HG03108 (cell line): ENCODE measurements around the gene GLS.
A peak's percentile ranks its signal among the peaks of the same experiment; 100 is the strongest.
"Not testable (repeated sequence)": the region's sequence is repeated elsewhere in the genome, so short reads cannot be mapped to it uniquely, and the experiment has no call there.

ENCODE experiments used
- ATAC-seq: cut with Tn5 transposase; IDR thresholded peaks from one replicate; pipeline ENCODE4 v1.9.1; 2021; ENCODE audit warnings: moderate library complexity; ENCODE audit not compliant: unreplicated experiment

The GLS gene

DNA sequence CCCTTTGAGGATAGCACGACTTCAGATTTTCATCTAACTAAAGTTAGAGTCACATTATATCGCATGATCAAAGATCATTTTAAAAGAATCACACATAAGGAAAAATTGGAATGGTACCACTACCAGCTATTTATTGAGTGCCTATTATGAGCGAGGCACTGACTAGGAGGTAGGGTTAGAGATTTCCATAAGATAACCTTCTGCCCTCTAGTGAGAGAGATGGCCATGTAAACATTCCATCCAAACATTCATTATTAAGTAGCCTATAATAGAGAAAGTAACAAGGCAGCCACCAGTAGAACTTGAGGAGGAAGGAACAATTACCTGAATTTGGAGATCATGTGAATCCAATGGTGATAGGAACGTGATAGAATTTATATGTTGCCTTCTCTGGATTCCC lies 25.4 kb upstream of the GLS start:
- ATAC-seq: no peak

DNA sequence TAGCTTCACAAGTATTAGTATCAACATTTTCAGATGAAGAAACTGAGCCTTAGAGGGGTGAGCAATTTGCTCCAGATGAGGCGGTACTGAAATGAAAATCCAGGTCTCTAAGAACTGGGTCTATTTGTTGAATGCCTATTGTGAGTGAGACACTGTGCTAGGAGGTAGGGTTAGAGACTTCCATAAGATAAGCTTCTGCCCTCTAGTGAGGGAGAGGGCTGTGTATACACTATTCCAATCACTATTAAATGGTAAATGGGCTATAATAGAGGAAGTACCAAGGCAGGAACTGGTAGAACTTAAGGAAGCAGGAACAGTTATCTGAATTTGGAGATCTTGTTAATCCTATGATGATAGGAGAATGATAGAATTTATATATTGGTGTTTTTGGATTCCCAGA lies 23.6 kb upstream of the GLS start:
- no peak for ATAC-seq

DNA sequence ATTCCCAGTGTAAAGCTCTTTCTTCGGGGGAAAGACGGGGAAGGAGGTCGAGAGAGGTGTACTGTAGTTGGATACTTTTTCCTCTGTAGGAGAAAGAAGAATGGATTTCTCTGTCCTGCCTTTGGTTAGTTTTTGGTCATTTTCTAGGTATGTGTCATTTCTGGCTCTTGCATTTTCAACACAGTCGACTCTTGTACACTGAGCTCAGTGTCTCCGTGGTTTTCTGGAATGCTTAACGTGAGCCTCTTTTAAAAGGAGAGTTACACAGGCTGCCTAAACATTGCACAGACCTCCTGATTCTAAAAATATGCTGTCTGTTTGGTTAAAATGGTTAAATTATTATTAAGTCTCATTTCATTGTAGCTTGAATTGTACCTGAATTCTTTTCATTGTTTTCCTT lies 21.8 kb upstream of the GLS start:
- ATAC-seq: no peak

DNA sequence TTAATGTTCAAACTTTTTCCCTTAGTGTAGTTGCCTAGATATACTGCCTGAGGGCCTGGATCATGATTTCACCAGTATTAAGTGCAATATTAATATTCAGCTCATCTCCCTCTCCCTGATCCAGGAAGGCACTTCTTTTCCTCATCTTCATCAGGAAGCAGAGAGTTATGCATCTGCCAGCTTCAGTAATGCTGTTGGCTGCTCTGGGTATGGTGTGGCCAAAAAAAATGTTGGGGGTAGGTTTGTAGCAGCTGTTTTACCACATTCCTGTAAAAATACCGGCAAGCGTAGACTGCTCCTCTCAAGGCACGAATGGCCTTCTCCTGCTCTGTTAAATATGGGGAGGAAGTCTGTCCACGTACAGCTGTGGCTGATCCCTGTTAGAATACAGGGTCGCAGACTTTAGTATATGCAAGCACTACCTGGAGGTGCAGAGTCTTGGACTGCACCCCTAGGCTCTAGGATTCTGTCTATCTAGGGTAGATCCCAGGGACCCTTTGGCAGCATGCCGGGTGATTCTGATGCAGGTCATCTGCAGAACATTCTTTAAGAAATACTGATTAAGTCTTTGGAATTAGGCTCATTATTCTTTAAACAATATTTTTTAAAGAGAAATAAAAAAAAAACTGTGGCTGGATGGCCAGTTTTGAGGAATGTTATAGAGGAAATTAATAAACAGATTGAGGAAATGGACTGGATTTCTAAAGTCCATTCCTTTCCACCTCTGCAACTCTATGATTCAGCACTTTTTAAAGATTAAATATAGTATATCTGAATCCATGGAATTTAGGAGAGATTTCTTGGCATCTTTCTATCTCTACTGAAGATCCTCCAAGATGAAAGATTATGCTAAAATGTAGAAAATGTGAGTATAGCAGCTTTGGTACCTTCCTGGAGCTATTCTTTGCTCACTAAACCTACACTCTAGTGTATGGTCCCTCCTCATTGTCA lies 21.0 kb upstream of the GLS start:
- no peak for ATAC-seq

DNA sequence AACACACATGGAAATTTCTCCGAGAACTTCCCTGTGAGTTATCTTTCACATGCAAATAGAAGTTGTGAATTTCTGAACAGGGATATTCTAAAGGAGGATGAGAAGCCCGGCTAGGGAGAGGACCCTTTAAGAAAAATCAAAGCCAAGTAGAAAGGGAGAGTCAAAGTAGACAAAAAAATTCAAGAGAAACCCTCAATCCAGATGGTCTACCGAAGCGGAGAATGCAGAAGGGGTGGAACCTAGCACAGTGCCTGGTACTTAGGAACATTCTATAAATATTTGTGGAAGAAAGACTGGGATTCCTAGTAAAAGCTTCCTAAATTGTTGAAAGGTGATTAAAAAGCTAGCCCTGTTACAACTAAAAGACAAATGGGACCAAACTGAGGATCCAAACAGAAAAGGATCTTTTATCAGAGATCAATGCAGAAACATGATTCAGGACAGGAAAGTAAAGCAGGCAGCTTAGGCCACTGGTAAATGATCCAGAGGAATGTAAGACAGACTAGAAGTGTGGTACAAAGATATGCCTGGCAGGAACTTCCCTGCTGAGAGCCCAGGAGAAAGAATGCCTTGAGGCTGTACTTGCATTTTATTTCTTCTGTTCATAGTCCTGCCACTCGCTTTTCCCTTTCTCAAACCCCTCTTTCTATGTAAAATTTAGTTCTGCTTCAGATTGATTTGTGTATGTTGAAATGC lies 19.5 kb upstream of the GLS start:
- ATAC-seq: no peak

DNA sequence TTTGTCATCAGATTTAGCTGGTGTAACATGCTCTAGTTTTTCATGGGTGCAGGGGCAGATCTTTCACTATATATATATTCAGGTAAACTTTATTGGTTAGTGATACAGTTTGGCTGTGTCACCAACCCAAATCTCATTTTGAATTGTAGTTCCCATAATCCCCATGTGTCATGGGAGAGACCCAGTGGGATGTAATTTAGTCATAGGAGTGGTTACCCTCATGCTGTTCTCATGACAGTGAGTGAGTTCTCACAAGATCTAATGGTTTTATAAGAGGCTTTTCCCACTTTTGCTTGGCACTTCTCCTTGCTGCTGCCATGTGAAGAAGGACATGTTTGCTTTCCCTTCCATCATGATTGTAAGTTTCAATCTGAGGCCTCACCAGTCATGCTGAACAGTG lies 18.5 kb upstream of the GLS start:
- not testable (repeated sequence) for ATAC-seq

DNA sequence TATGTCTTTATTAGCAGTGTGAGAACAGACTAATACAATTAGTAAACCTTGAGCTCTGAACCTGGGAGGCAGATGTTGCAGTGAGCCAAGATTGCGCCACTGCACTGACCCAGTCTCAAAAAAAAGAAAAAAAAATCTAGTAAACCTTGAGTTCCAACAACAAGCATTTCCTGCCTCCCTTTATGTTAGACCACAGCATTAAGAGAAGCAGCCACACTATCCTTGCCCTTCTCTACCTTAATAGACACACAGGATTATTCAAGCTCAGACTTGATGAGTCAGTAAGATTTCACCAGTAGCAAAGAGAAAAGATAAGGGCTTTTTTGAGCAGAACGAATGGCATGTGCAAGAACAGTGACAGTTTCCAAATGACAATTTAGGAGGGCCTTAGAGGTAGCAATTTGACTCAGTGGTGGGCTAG lies 18.0 kb upstream of the GLS start:
- ATAC-seq: no peak

DNA sequence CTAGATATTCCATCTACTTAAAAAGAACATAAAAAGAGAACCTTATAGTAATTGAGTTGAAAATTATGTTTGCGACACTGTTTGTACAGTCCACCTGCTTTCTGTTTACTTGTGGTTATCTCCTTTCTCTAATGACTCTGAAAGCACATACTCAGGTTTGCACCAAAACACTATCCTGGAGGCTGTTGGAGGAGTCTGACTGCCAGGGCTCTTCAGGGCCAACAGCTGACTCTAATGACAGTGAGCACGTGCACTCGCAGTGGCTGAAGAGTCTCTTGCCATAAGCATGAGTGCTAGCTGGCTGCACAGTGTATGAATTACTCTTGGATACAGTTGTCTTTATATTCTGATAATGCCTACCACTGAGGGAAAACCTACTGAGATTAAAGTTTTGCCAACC lies 16.7 kb upstream of the GLS start:
- no peak for ATAC-seq

DNA sequence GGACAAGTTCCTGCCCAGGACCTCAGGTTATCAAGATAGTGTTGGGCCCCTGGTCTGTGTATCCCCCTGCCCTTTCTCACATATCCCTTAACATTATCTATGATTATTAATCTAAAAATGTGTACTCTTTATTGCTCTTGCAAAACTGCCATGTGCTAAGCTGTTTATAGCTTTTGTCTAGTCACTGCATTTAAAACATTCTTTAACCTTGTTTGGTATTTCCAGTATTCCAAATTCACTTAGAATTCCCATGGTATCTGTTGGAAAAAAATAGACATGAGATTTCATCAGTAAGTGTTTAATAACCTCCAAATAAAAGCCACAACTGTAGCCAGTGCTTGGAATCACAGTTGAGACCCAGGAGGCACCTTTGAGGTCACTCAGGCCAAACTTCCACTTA lies 16.2 kb upstream of the GLS start:
- ATAC-seq: no peak

DNA sequence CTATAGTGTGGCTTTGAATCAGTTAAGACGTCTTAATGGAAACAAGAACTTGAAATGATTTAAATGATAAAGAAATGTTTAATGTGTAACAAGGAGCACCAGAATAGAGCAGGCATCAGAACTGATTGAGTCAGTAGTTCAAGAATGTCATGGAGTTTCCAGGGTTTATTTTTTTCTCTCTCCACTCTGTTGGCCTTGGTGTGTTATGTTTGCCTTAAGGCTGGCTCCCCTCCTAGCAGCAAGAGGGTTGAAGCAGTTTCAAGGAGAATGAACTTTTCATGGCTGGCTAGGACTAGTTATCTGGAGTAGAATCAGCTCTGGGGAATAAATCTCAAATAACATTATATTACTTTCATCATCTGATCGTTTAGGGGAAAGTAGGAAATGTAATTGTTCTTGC lies 13.4 kb upstream of the GLS start:
- no peak for ATAC-seq

DNA sequence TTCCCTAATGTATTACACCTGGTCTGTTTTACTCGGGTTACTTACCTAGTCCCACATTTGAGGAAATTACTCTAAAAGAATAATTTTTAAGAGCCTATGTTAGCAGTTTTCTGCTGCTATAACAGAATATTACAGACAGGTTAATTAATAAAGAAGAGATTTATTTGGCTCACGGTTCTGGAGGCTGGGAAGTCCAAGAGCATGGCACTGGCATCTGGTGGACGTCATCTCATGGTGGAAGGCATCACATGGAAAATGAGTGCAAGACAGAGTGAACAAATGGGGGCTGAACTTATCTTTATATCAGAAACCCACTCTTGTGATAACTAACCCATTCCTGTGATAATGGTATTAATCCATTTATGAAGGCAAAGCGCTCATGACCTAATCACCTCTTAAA lies 12.8 kb upstream of the GLS start:
- no peak for ATAC-seq

DNA sequence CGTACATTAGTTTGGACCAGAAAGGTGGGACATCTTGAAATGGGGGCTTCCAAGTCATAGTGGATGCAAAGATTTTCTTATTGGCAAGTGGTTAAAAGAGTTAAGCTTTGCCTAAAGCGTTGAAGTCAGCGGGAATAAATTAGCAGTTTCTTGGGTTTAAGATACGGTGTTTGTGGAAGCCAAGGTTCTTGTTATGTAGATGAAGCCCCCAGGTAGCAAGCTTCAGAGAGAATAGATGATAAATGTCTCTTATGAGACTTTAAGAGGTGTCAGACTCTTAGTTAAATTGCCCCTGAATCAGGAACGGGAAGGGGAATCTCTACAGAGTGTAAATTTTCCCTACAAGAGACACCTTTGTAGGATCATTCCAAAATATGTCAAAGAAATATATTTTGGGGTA lies 10.9 kb upstream of the GLS start:
- no peak for ATAC-seq

DNA sequence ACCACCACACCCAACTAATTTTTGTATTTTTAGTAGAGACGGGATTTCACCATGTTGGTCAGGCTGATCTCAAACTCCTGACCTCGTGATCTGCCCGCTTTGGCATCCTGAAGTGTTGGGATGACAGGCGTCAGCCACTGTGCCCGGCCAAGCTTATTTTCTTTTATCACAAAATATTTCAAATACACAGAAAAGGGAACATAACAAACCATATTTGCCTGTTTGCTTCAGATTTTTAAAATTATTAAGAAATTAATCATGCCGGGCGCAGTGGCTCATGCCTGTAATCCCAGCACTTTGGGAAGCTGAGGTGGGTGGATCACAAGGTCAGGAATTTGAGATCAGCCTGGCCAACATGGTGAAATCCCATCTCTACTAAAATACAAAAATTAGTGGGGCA lies 7.2 kb upstream of the GLS start:
- ATAC-seq: not testable (repeated sequence)

DNA sequence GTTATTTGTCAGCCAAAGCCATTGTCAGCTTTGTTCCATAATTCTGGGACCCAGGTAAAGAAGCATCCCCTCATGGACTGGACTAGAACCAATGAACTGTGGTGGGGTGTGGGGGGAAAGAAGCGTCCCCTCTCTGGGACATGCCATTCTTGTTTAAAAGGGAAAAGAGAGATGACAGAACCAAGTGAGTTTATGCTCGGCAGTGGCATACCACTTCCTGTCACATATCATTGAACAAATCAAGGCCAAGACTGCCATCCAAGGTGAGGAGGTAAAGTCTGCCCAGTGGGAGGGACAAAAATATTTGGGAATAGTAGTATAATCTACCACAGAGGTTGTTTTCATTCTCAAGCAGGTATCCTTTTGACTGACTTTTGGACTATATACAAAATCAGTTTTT lies 4.7 kb upstream of the GLS start:
- no peak for ATAC-seq

DNA sequence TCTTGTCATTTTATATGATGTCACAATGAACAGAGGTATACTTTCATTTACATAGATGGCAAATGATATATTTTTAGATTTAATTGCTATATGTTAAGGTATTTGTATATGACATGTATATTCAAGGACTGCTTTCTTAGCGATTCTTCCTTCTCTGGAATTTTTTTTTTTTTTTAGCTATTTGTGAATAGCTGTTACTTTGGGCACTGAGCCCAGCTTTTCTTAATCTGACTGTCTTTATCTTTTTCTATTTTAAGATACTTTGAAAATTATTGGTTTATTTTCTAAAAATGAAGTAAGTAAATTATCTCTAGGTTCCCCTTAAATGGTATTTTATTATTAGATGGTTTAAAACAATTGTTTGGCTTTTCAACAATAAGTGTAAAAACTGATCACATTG lies 4.0 kb upstream of the GLS start:
- no peak for ATAC-seq

DNA sequence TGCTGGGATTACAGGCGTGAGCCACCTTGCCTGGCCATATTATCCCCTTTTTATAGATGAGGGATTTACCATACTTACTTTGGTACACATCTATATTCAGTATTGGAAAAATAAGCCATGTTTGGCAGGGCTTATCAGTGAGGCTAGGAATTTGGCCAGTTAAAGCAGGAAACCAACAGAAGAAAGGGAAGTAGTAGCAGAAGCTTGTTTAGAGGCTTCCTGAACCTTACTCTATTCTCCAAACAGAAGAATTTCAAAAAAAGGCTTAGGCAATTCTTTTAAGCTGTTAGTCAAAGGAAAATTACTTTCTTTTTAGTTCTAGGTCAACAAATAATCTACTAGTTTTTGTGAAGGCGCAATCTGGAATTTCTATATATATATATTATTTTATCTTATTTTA lies 3.2 kb upstream of the GLS start:
- ATAC-seq: no peak

DNA sequence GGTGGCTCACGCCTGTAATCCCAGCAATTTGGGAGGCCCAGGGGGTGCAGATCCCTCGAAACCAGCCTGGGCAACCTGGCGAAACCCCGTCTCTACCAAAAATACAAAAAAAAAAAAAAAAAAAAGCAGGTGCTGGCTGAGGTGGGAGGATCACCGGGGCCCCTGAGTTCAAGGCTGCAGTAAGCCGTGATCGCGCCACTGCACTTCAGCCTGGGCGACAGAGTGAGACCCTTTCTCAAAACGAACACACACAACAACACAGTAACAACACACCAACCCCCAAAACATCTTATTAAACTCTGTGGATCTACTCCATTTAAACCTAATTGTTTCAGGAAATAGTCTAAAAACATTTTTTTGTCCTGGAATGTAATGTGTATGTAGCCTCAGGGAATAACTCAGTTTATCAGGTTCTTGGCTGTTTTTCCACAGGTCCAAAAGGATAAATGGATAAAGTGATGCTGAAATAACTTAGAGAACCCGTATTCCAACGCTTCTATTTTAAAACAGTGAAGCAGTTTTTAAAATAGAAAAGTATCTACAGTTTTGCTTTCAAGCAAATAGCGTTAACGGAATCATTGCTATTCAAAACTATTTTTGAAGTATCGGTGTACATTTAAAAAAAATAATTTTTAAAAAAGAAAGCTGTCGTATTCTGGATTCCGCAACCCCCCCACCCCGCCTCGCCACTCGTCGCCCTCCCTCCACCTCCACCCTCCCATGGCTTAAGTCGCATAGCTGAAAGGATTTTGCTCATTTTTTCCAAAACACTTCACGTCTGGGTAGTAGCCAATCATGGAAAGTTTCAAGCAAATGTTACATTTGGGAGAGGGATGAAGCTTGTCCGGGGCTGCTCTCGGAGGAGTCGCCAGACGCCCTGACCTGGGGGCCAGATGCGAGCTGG lies 895 bp upstream of the GLS start:
- peak; percentile 0 for ATAC-seq

DNA sequence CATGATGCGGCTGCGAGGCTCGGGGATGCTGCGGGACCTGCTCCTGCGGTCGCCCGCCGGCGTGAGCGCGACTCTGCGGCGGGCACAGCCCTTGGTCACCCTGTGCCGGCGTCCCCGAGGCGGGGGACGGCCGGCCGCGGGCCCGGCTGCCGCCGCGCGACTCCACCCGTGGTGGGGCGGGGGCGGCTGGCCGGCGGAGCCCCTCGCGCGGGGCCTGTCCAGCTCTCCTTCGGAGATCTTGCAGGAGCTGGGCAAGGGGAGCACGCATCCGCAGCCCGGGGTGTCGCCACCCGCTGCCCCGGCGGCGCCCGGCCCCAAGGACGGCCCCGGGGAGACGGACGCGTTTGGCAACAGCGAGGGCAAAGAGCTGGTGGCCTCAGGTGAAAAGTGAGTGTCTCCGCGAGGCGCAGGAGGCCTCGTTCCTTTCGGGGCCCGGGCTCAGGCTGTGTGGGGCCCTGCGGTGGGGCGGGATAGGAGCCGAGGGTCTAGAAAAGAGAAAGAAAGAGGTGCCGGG lies 520 bp downstream of the GLS start:
- ATAC-seq: peak; percentile 1

DNA sequence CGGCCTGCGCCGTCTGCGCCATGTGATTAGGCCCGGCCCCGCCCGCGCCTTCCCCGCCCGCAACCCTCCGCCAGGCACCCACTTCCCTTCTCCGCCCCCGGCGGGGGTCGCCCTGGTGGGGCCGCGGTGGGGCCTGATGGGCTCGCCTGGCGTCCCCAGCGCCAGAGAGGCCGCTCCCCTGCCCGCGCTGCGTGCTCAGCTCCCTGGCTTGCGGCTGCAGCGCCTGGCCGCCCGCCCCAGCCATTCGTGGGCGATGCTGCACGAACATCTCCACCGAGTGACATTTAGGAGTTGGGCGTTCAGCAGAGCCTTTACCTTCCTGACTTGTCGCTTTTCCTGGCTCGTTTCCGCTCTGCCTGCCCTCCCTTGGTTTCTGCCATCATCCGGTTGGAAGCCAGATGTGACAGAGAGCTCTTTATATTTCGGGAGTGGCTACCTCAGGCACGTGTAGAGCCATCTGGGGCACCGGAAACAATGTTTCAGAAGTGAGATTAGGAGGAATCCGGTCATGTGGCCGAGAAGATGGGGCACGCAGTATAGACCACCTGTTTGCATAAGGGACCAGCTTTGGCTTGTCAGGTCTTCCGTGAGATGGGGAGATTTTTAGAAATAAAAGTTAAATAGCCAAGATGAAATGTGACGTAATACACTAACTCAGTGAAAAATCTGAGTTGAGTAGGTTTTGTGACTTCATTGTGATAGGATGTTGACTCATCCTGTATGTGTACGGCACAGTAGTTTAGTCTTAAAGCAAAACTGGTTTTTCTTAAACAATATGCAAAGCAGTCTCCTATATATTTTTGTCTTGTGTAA lies 1.2 kb downstream of the GLS start:
- ATAC-seq: peak; percentile 46

DNA sequence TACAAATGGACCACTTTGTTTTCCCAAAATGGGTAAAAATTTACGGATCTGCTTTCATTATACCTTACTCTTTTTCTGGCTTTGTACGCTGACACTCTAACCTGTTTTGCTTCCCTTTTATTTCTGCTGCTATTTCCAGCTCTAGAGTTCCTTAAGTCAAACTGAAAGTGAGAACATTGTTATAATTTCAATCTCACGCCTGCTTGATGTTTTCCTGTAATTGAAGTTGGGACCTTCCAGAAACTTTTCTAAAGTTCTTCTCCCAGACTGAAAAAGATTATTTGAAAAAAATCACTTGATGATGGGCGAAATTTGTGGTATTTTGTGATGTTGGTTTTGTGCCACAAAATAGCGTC lies 1.8 kb downstream of the GLS start:
- no peak for ATAC-seq
